GM10266 (cell line): Measurements from ENCODE around the gene MYOZ2.

Experiments used
- DNase-seq: peaks from one replicate; pipeline ENCODE4 v3.0.0; 2012; ENCODE audit errors: extremely low spot score
- TF ChIP-seq, protein P1 (sequence below): IDR thresholded peaks from 2 replicates; pipeline ENCODE4 v1.5.1; 2012; ENCODE audit warnings: mild to moderate bottlenecking, low read depth; ENCODE audit not compliant: control insufficient read depth, insufficient read depth; ENCODE audit errors: missing control alignments

The MYOZ2 gene

DNA sequence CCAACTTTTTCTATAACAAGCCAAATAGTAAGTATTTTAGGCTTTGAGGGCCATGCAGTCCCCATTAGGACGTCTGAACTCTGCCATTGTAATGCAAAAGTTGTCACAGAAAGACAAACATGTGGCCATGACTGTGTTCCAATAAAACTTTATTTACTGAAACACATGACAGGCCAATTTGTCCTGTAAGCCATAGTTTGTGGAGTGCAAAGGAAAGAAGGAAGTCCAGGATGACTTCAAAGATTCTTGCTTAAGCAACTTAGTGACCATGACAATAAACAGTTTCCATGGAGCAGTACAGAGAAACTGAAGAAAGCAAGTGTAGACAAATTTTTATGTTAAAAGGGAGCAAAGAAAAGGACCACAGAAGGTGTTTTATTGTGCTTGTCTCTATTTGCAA is 35.0 kb upstream of the MYOZ2 start:
- DNase-seq, result no peak
- TF ChIP-seq, protein P1, sequence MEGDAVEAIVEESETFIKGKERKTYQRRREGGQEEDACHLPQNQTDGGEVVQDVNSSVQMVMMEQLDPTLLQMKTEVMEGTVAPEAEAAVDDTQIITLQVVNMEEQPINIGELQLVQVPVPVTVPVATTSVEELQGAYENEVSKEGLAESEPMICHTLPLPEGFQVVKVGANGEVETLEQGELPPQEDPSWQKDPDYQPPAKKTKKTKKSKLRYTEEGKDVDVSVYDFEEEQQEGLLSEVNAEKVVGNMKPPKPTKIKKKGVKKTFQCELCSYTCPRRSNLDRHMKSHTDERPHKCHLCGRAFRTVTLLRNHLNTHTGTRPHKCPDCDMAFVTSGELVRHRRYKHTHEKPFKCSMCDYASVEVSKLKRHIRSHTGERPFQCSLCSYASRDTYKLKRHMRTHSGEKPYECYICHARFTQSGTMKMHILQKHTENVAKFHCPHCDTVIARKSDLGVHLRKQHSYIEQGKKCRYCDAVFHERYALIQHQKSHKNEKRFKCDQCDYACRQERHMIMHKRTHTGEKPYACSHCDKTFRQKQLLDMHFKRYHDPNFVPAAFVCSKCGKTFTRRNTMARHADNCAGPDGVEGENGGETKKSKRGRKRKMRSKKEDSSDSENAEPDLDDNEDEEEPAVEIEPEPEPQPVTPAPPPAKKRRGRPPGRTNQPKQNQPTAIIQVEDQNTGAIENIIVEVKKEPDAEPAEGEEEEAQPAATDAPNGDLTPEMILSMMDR, result no peak

DNA sequence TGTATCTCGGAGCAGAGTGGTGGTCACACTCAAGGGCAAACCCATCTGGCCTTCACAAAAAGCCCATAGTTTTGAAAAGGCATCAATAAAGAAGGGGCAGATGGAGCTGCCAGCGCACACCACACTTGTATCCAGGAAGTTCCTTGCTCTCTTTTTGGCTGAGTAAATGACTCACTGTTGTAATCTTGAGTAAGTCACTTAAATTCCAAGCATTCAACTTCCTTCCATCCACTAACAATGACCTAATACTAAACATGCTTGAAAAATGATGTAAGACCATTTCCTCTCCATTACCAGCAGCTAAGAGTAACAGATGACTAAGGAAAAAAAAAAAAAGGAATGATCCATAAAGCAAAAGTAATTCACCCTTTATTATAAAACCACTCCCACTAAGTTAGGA is 32.4 kb upstream of the MYOZ2 start:
- no peak for DNase-seq
- TF ChIP-seq, protein P1, result no peak

DNA sequence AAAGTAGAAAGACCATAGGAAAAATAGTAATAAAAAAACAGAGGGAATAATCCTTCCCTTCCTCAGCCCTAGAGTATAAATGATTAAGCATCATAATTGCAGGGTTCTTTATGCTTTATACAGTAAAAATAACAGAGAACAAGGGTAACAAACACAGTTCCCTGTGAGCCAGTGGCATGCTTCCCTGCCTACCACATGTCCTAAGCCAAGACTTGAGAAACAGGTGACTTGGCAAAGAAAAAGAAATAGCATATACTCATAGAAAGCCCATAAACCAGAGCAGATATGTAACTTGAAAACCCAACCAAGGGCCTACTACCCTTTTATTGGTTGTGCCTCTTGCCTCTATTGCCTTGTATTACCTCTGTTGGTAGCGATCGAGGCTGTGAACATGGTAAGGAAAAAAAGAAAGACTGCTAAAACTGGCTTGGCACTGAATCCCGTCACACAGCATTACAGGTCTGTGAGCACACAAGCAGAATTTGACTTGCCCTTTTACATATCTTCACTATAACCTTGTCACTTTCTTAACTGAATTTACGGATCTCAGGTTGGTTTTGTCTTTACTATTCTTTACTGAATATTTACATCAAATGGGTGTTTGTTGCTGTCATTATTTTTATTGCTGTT is 30.9 kb upstream of the MYOZ2 start:
- no peak for DNase-seq
- TF ChIP-seq, protein P1, result no peak

DNA sequence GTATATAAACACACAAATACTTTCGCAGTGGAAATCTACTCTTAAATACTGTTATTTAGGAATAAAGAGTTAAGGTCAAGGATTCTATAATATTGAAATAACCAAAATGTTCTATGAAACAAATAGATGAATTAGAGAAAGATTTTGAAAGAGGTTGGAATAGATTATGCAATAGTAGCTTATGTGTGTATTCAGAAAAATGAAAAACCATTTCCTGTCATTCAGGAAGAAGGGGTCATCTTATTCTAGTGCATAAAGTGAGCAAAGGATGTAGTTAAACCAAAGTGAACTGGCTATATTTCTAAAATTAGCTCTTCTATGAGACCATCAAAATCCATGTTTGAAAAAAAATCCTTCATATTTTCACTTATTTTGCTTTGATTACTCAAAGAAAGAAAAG is 30.0 kb upstream of the MYOZ2 start:
- TF ChIP-seq, protein P1, result no peak
- DNase-seq, result no peak

DNA sequence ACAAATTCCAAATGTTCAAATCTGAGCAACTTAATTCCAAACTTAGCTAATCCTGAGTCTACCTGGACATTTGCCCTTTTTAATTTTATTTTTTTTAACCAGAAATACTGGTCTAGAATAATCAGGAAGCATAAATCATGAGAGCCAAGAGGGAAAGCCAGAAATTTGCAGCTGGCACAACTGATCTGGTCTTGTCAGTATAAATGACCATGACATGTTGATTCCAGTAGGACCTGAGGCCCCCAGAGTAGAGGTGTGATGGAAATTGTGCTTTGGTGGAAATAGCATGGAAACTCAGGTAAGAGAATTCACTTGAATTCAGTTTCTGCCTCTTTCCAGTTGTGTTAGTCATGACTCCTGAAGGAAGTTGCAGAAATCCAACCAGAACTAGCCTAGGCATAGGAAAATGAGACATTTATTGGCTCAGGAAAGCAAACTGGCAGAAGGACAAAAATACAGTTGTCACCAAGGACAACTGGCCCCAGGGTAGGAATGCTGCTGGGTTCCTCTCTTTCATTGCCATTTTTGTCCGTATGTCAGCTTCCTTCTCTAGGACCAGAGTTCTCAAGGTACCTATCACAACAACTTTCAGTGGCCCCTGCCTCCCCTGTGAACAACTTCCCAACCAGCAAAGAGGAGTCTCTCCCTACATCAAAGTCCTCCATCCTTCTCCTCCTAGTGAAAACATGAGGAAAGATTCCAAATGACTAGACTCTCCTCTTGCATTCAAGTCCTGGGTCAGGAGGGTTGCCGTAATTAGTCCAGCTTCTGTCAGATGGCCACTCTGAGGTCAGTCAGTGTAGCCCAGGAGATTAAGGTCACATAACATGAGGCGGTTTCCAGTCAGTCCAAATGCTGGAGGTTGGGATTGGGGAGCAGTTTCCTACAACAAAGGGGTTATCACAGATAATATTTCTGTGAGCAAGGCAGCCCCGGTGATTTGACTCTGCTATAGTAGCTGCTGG is 29.3 kb upstream of the MYOZ2 start:
- DNase-seq, result no peak
- TF ChIP-seq, protein P1, result no peak

DNA sequence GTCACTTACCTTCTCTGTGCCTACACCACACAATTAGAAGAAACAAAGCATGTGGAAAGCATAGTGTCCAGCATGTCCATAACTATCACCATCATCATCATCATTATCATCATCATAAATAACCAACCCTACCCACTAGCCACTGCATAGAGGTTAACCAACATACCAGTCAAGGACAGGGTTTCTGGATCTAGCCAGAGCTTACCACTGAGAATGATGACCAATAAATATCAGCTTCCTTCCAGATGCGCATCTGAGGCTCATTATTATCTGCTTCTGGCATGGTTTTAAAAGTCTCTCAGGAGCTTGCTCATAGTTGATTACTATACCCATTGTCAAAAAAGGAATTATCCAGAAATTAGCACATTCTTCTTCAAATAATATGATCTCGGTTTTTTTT is 25.5 kb upstream of the MYOZ2 start:
- no peak for DNase-seq
- TF ChIP-seq, protein P1, result no peak

DNA sequence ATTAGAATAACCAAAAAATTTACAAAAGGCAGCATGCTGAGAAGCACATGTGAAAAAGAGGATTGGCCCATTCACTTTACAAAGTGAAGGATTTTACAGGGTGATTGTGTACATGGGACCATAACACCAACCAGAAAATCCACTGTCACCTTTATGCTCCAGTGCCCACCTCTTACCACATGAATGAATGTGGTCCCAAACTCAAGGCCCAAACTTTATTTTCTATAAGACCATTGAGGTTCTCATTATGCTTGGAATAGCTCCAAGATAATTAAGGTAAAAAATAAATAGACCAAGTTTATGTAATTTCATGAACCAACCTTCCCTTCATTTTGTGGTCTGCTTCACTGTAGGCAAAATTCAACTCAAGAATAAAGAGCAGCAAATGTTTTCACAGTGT is 24.3 kb upstream of the MYOZ2 start:
- TF ChIP-seq, protein P1, result no peak
- no peak for DNase-seq
